Omental fat pad (tissue), 4 donors: ENCODE data around the gene SLC51A. TPM values are rescaled to one million over a fixed set of nuclear protein-coding genes. Genes with fewer than 3 reads are reported as not detected.
A peak's percentile ranks its signal among the peaks of the same experiment; 100 is the strongest.

Experiments
- ATAC-seq: fragments of 150-250 bp; one replicate; pipeline ENCODE4 v1.9.1; 2016; ENCODE audit warnings: mild to moderate bottlenecking, moderate library complexity; ENCODE audit not compliant: low FRiP score
- DNase-seq: peaks from one replicate; pipeline ENCODE4 v3.0.0-alpha.2; 2019; ENCODE audit warnings: low spot score
- CTCF ChIP-seq, 3 donors: fragments of 450-650 bp; IDR thresholded peaks; one replicate each; pipeline ENCODE4 v1.5.1; 2016 to 2017; ENCODE audit warnings: antibody characterized with exemption in 3 of 3, mild to moderate bottlenecking in 3 of 3, moderate library complexity in 2 of 3
- total RNA-seq, 4 donors: library from RNA; depleted of rRNA; stranded (reverse); fragments of >200 nt; gene quantifications; one replicate each; pipeline ENCODE4 v1.1.0, GENCODE V29; 2016

The SLC51A gene
- total RNA-seq, 4 donors from 2014 or later: 0.65 TPM; not detected in 3

DNA sequence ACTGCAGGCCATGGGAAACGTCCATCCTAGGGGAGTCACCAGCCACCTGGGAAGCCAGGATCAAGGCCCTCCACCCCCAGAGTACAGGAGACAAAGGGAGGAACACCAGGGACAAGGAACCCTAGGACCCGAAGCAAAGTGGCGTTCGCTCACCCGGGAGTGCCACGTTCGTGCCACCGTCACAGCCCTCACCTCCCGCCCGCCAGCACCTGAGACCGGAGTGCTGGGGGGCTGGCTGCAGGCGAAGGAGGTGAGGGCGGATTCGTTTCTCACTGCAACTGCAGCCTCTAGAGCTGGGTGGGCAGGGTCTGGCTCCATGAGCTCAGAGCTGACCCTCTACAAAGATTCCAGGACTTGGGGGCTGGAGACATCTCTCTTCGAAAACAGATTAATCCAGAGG is 31.5 kb upstream of the SLC51A start:
- no peak for ATAC-seq

DNA sequence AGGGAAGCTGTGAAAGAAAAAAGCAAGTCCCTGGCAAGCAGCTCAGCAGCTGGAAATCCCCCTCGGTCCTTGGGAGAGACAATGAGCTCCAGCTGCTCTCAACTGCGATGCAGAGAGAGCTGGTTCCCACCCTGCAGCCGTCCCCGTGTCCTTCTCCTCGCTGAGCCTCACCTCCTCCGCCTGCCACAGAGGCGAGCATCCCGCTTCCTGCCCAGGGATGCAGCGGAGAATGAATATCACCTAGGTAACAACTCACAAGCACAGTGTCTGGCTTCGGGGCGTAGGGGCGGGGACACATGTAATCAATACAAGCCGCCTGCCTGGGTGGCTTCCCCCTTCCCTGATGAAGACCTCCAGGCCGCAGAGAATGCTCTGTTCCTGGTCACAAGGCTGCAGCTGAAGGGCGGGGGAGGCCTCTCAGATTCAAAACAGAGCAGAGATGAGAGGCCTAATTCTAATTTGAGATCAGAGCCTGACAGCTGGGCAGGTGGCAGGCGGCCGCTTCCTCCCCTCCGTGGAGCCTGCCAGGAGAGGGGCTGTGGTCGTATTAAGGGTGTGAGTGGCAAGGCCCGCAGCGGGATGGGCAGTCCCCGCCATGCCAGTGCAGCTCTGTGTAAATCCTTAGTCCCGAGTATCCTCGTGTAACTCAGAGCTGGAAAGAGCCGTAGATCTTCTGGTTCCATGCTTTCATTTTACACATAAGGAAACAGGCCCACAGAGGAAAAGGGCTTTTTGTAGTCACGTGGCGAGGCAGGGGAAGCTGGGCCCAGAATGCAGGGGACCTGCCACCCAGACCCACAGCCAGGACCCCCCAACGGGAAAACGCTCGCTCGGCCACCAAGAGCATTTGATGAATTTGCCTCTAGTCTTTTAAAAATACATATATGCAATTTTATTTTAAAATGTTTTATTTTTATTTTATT is 29.4 kb upstream of the SLC51A start:
- no peak for TF ChIP-seq CTCF (IDR thresholded peaks at IDR 0.05)
- DNase-seq (no peak), ATAC-seq (no peak)

More for the DNA sequence above, 31.5 kb upstream of the SLC51A start:
- no peak for TF ChIP-seq CTCF (IDR thresholded peaks at IDR 0.05)
- no peak for DNase-seq

DNA sequence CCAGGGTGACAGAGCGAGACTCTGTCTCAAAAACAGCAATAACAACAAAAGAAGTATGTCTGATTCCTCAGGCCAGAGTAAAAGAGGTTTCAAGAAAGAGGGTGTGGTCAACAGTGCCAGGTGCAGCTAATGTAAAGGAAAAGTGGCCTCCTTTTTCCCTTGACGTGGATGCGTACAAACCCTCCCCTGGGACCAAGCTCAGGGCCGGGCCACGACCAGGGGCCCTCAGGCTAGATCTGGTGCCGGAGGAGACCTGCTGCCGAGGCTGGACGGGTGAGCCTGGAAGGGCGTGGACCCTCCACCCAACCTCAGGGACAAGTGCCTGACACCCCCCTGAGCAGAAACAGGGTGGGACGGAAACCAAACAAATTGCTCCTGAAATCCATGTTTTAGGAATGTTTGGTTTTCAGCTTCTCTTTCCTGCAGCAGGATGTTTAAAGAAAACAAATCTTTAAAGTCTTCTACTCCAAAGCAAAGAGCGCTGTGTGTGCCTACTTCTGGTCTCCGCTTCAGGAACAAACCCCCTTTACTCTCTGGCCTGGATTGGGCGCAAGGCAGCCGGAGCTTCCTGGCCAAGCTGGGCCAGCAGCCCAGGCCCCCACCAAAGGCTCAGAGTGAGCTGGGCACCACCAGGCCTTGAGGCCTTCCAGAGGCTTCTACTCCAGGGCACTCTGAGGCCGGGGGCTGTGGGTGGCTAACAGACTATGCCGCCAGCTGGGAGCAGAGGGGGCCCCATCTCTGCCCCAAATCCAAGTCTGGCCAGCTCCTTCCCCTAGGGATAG is 26.6 kb upstream of the SLC51A start:
- TF ChIP-seq CTCF (IDR thresholded peaks at IDR 0.05): no peak
- ATAC-seq: no peak
- no peak for DNase-seq

- peak; percentile 12 for ATAC-seq
- no peak for TF ChIP-seq CTCF (IDR thresholded peaks at IDR 0.05)
These were observed 24.3 kb upstream of the SLC51A start for GRCh38 chr3:196192036-196192523.

DNA sequence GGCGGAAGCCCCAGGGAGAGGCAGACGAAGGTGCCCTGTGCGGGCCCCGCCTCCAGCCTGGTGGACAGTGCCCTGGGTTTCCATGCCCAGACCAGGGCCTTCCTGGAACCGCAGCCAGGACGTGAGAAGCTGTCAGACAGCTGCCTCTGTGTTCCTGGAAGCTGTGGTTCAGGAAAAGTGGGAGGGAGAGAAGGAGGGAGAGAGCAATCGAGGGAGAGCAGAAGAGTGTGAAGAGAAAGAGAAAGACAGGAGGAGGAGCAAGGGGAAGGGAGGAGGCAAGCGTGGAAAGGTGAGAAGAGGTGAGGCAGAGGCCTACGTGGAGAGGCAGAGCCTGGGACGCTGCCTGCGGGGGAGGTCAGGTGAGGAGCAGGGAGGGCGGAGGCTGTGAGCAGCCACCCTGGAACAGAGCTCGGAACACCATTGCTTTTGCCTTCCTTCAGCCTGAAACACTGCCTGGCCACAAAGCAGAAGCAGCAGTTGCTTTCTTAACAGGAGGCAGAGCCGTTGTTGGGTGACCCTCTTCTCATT is 23.7 kb upstream of the SLC51A start:
- ATAC-seq: peak; percentile 59
- TF ChIP-seq CTCF (IDR thresholded peaks at IDR 0.05): no peak
- no peak for DNase-seq

More at GRCh38 chr3:196192036-196192523, 24.3 kb upstream of the SLC51A start:
- DNase-seq: no peak

- no peak for DNase-seq
- no peak for TF ChIP-seq CTCF (IDR thresholded peaks at IDR 0.05)
- no peak for ATAC-seq
These were observed 23.1 kb upstream of the SLC51A start for GRCh38 chr3:196193133-196193735.
